MM.1S (cell line): ENCODE measurements around the gene FANCE.

ENCODE experiments used
- EZH2 ChIP-seq: fragments of 300-600 bp; sonication (generic); optimal IDR thresholded peaks from 2 replicates; pipeline ENCODE3; 2017; ENCODE audit warnings: low read depth, mild to moderate bottlenecking, antibody characterized with exemption, low read length, mixed read lengths
- EZH2phosphoT487 ChIP-seq: fragments of 300-600 bp; sonication (generic); IDR thresholded peaks from 2 replicates; pipeline ENCODE4 v1.6.1; 2018; ENCODE audit warnings: antibody characterized with exemption, low read length
- TF ChIP-seq, protein P1 (sequence below): fragments of 300-600 bp; sonication (generic); IDR thresholded peaks from 2 replicates; pipeline ENCODE4 v1.5.1; 2016; ENCODE audit warnings: antibody characterized with exemption, low read length, mixed read lengths

DNA sequence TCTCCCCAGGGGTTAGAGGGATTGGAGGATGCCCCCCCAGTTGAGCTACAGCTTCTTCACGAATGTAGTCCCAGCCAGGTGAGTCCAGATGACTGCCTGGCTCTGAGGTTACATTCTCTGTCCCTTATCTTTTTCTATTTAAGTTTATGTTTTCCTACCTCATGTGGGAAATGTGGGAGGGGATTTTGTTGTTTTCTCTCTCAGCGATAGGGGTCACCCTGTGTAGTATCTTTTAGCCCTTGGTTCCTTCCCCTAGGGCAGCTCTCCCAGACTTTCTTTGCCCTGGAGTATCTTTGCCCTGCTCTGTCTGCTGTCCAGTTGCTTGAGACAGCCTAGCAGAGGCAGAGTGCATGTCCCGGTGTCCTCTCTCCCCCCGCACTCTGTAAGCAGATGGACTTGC is 5.8 kb downstream of the FANCE start:
- TF ChIP-seq, protein P1, sequence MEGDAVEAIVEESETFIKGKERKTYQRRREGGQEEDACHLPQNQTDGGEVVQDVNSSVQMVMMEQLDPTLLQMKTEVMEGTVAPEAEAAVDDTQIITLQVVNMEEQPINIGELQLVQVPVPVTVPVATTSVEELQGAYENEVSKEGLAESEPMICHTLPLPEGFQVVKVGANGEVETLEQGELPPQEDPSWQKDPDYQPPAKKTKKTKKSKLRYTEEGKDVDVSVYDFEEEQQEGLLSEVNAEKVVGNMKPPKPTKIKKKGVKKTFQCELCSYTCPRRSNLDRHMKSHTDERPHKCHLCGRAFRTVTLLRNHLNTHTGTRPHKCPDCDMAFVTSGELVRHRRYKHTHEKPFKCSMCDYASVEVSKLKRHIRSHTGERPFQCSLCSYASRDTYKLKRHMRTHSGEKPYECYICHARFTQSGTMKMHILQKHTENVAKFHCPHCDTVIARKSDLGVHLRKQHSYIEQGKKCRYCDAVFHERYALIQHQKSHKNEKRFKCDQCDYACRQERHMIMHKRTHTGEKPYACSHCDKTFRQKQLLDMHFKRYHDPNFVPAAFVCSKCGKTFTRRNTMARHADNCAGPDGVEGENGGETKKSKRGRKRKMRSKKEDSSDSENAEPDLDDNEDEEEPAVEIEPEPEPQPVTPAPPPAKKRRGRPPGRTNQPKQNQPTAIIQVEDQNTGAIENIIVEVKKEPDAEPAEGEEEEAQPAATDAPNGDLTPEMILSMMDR: no peak
- TF ChIP-seq EZH2: no peak
- no peak for TF ChIP-seq EZH2phosphoT487
